IPS-18a (cell line): Measurements from ENCODE around the gene PRRX2.

Experiments
- H3K27ac ChIP-seq: one replicate; pipeline ENCODE4 v1.5.1; 2013; ENCODE audit warnings: low read length
- H3K27me3 ChIP-seq: one replicate; pipeline ENCODE4 v1.6.1; 2013; ENCODE audit warnings: mild to moderate bottlenecking, low read length; ENCODE audit not compliant: control insufficient read depth, insufficient read depth
- H3K36me3 ChIP-seq: one replicate; pipeline ENCODE4 v1.6.1; 2013; ENCODE audit warnings: low read depth, low read length; ENCODE audit not compliant: control insufficient read depth
- H3K4me1 ChIP-seq: one replicate; pipeline ENCODE4 v1.6.1; 2013; ENCODE audit warnings: low read depth, low read length; ENCODE audit not compliant: control insufficient read depth
- H3K4me3 ChIP-seq: one replicate; pipeline ENCODE4 v1.5.1; 2013; ENCODE audit warnings: low read length
- H3K9ac ChIP-seq: one replicate; pipeline ENCODE4 v1.6.1; 2013; ENCODE audit warnings: mild to moderate bottlenecking, low read length, moderate library complexity
- H3K9me3 ChIP-seq: one replicate; pipeline ENCODE4 v1.6.1; 2013; ENCODE audit warnings: low read depth, low read length; ENCODE audit not compliant: control insufficient read depth

Gene PRRX2

GRCh38 chr9:129664746-129665388, 580 bp upstream of the PRRX2 start:
- Histone ChIP-seq H3K4me3 (peak overlapping the region; percentile 50), H3K27ac (no peak overlapping the region)

GRCh38 chr9:129665814-129666520, 520 bp downstream of the PRRX2 start:
- no peaks in the 10 kb centered on the region for H3K9me3 ChIP-seq
- no peaks in the 10 kb centered on the region for H3K36me3 ChIP-seq
- peak overlapping the region; percentile 50 for H3K4me3 ChIP-seq
- H3K27ac ChIP-seq = no peak overlapping the region
- no peak overlapping the region for H3K9ac ChIP-seq
- peaks cover 37% of the 10 kb centered on the region for H3K27me3 ChIP-seq
- H3K4me1 ChIP-seq = no peaks in the 10 kb centered on the region

More at GRCh38 chr9:129664746-129665388, 580 bp upstream of the PRRX2 start:
- Histone ChIP-seq H3K9me3 (no peaks in the 10 kb centered on the region), H3K36me3 (no peaks in the 10 kb centered on the region), H3K4me1 (no peaks in the 10 kb centered on the region), H3K27me3 (peaks cover 37% of the 10 kb centered on the region), H3K9ac (no peak overlapping the region)

GRCh38 chr9:129666575-129666974, 1.1 kb downstream of the PRRX2 start:
- H3K4me3 ChIP-seq = no peak overlapping the region
- no peak overlapping the region for H3K27ac ChIP-seq
- H3K9me3 ChIP-seq = no peaks in the 10 kb centered on the region
- no peak overlapping the region for H3K9ac ChIP-seq
- H3K4me1 ChIP-seq = no peaks in the 10 kb centered on the region
- H3K36me3 ChIP-seq = no peaks in the 10 kb centered on the region
- H3K27me3 ChIP-seq = peaks cover 37% of the 10 kb centered on the region

GRCh38 chr9:129667378-129667777, 1.9 kb downstream of the PRRX2 start:
- no peak overlapping the region for H3K27ac ChIP-seq
- H3K4me1 ChIP-seq = no peaks in the 10 kb centered on the region
- H3K27me3 ChIP-seq = peaks cover 36% of the 10 kb centered on the region
- no peaks in the 10 kb centered on the region for H3K36me3 ChIP-seq
- H3K9ac ChIP-seq = no peak overlapping the region
- H3K9me3 ChIP-seq = no peaks in the 10 kb centered on the region
- H3K4me3 ChIP-seq = no peak overlapping the region

- no peak overlapping the region for H3K4me3 ChIP-seq
Measured at GRCh38 chr9:129667850-129668249, 2.4 kb downstream of the PRRX2 start.

GRCh38 chr9:129669141-129669718, 3.8 kb downstream of the PRRX2 start:
- Histone ChIP-seq H3K4me3 (no peak overlapping the region), H3K27ac (no peak overlapping the region), H3K9ac (no peak overlapping the region), H3K27me3 (peaks cover 19% of the 10 kb centered on the region), H3K36me3 (no peaks in the 10 kb centered on the region), H3K9me3 (no peaks in the 10 kb centered on the region), H3K4me1 (no peaks in the 10 kb centered on the region)

More at GRCh38 chr9:129667850-129668249, 2.4 kb downstream of the PRRX2 start:
- Histone ChIP-seq H3K27ac (no peak overlapping the region), H3K4me1 (no peaks in the 10 kb centered on the region), H3K9ac (no peak overlapping the region), H3K36me3 (no peaks in the 10 kb centered on the region), H3K9me3 (no peaks in the 10 kb centered on the region), H3K27me3 (peaks cover 32% of the 10 kb centered on the region)

- no peak overlapping the region for H3K9ac ChIP-seq
- no peaks in the 10 kb centered on the region for H3K36me3 ChIP-seq
- H3K4me1 ChIP-seq = no peaks in the 10 kb centered on the region
- no peak overlapping the region for H3K27ac ChIP-seq
- peaks cover 12% of the 10 kb centered on the region for H3K27me3 ChIP-seq
- H3K4me3 ChIP-seq = no peak overlapping the region
- H3K9me3 ChIP-seq = no peaks in the 10 kb centered on the region
Measured at GRCh38 chr9:129669946-129670345, 4.5 kb downstream of the PRRX2 start.

GRCh38 chr9:129671065-129671464, 5.6 kb downstream of the PRRX2 start:
- no peak overlapping the region for H3K27ac ChIP-seq
- no peaks in the 10 kb centered on the region for H3K4me1 ChIP-seq
- H3K9me3 ChIP-seq = no peaks in the 10 kb centered on the region
- H3K4me3 ChIP-seq = no peak overlapping the region
- no peaks in the 10 kb centered on the region for H3K36me3 ChIP-seq
- no peak overlapping the region for H3K9ac ChIP-seq
- peaks cover 6% of the 10 kb centered on the region for H3K27me3 ChIP-seq

GRCh38 chr9:129671519-129671918, 6.1 kb downstream of the PRRX2 start:
- Histone ChIP-seq H3K9me3 (no peaks in the 10 kb centered on the region), H3K36me3 (no peaks in the 10 kb centered on the region), H3K4me3 (no peak overlapping the region), H3K27me3 (peaks cover 6% of the 10 kb centered on the region), H3K4me1 (no peaks in the 10 kb centered on the region), H3K27ac (no peak overlapping the region), H3K9ac (no peak overlapping the region)

GRCh38 chr9:129672702-129673101, 7.3 kb downstream of the PRRX2 start:
- Histone ChIP-seq H3K9ac (no peak overlapping the region), H3K4me3 (no peak overlapping the region), H3K27ac (no peak overlapping the region), H3K9me3 (no peaks in the 10 kb centered on the region), H3K4me1 (peaks cover 8% of the 10 kb centered on the region), H3K27me3 (no peaks in the 10 kb centered on the region), H3K36me3 (no peaks in the 10 kb centered on the region)

- H3K9ac ChIP-seq = no peak overlapping the region
- H3K36me3 ChIP-seq = no peaks in the 10 kb centered on the region
- H3K27ac ChIP-seq = no peak overlapping the region
- no peak overlapping the region for H3K4me3 ChIP-seq
- no peaks in the 10 kb centered on the region for H3K9me3 ChIP-seq
- no peaks in the 10 kb centered on the region for H3K27me3 ChIP-seq
- peaks cover 8% of the 10 kb centered on the region for H3K4me1 ChIP-seq
Measured at GRCh38 chr9:129673602-129674001, 8.2 kb downstream of the PRRX2 start.
